Umbilical cord (tissue), 2 donors: Measurements from ENCODE around the gene KCNJ6. TPM values are rescaled to one million over a fixed set of nuclear protein-coding genes. Genes with fewer than 3 reads are reported as not detected.
"Not testable (repeated sequence)": the region's sequence is repeated elsewhere in the genome, so short reads cannot be mapped to it uniquely, and the experiment has no call there.

Source experiments
- DNase-seq: peaks from one replicate; pipeline ENCODE4 v3.0.0-alpha.2; 2015; ENCODE audit warnings: low spot score
- total RNA-seq: library from RNA; depleted of rRNA; stranded (reverse); fragments of >200 nt; gene quantifications from one replicate; pipeline ENCODE4 v1.2.3, GENCODE V29; 2014; ENCODE audit warnings: low replicate concordance; ENCODE audit not compliant: insufficient read depth

Gene KCNJ6
- total RNA-seq, 1 donor from 2014 or later = 1.4 TPM

- DNase-seq = no peak
Observed at GRCh38 chr21:37683396-37684114, 232.7 kb downstream of the KCNJ6 start.

- no peak for DNase-seq
Observed at GRCh38 chr21:37682966-37683365, 233.3 kb downstream of the KCNJ6 start.

GRCh38 chr21:37677006-37677405, 239.3 kb downstream of the KCNJ6 start:
- no peak for DNase-seq

- DNase-seq = peak; percentile 21
Observed at GRCh38 chr21:37675202-37675801, 241.0 kb downstream of the KCNJ6 start.

DNA sequence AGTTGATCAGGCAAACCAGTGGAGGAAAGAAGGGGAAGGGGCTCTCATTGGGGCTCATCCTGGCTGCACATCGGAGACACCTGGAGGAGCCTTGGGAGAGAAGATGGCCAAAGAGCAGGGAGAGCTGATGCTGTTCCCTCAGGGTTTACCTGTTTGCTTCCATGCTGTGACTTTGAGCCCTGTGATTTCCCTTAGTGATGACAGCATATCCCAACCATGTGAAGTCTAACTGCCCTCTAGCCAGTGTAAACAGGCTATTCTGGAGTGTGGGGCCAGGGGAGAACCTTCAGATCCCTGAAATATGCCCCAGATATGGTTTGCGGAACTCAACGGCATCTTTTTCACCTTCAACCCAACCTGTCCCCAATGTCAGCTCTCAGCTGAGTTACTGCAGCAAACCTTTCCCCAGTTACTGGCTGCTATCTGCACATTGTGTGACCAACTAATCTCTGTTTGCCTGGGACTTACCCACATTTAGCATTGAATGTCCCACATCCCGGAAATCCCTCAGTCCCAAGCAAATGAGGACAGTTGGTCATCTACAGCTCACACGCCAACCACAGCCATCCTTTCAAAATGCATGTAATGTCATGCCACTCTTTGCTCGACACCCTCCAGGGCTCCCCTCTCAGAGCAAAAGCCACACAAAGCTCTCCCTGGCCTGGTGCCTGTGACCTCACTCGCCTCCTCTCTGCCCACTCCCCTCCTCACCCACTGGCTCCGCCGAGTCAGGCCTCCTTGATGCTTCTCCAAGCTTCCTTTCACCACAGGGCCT, 242.3 kb downstream of the KCNJ6 start:
- DNase-seq = no peak

DNA sequence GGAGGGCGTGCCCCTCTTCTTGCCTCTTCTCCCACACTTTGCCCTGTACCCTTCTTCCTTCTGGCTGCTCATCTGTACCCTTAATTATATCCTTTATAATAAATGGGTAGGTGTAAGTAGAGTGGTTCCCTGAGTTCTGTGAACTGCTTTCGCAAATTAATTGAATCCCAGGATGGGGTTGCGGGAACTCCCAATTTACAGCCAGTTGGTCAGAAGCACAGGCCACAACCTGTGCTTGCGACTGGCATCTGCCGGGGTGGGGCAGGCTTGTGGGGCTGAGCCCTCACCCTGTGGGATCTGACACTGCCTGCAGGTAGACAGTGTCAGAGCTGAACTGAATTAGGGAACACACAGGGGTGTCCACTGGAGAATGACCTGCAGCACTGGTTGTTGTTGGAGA, 244.9 kb downstream of the KCNJ6 start:
- no peak for DNase-seq

GRCh38 chr21:37670883-37671282, 245.4 kb downstream of the KCNJ6 start:
- no peak for DNase-seq

GRCh38 chr21:37669249-37669648, 247.0 kb downstream of the KCNJ6 start:
- DNase-seq = no peak

- no peak for DNase-seq
Observed at GRCh38 chr21:37668462-37669239, 247.6 kb downstream of the KCNJ6 start.

GRCh38 chr21:37667380-37667779, 248.9 kb downstream of the KCNJ6 start:
- DNase-seq = no peak

- no peak for DNase-seq
Observed at GRCh38 chr21:37665230-37666024, 250.8 kb downstream of the KCNJ6 start.

DNA sequence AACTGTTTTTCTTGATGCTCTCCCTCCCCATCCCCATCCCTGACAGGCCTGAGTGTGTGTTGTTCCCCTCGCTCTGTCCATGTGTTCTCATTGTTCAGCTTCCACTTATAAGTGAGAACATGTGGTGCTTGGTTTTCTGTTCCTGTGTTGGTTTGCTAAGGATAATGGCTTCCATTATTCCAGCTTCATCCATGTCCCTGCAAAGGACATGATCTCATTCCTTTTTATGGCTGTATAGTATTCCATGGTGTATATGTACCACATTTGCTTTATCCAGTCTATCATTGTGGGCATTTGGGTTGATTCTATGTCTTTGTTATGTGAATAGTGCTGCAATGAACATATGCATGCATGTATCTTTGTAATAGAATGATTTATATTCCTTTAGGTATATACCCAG, 254.0 kb downstream of the KCNJ6 start:
- DNase-seq = not testable (repeated sequence)

DNA sequence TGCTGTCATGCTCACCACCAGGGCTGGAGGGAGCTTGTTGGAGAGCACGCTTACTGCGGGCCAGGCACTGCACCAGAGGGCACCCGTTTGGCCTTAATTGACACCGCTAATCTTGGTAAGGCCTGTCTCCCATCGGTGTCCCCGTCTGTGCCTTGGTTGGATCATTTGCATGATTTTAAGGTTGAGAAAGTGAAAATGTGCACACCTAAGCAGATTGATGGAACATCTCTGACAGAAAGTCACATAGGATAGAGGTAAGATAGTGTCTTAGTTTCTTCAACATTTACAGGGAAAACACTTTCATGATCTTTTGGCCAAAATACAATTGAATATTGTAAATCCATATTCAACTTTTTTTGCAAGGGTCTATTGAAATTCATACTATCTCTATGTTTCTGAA, 255.5 kb downstream of the KCNJ6 start:
- DNase-seq = no peak

GRCh38 chr21:37659874-37660273, 256.4 kb downstream of the KCNJ6 start:
- no peak for DNase-seq

DNA sequence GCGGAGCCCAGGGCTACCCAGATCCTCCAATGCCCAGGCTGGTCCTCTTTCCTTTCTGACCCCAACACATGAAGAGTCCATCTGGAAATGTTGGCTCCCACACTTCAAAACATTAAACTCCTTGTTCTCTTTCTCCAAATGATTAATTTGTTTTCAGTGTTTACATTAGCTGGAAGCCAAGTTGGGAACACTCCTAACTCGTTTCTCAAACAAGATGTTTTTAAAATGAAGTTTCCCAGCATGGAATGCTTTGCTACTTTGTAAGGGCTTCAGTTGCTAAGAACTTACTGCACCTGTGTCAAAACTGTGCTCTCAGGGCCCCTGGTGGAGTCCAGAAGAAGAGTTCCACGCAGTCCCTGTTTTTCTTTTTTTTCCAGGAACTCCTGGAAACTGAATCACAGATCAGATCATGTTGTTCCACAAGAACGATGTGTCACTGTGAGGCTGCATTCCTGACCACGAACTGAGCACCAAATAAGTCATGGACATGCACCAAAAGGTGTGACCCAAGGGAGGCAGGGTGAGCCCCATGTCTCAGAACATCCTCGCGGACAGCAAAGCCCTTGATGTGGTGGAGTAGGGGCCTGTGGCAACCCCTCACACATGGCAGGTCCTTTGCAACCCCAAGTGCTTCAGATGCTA, 257.3 kb downstream of the KCNJ6 start:
- peak; percentile 9 for DNase-seq

DNA sequence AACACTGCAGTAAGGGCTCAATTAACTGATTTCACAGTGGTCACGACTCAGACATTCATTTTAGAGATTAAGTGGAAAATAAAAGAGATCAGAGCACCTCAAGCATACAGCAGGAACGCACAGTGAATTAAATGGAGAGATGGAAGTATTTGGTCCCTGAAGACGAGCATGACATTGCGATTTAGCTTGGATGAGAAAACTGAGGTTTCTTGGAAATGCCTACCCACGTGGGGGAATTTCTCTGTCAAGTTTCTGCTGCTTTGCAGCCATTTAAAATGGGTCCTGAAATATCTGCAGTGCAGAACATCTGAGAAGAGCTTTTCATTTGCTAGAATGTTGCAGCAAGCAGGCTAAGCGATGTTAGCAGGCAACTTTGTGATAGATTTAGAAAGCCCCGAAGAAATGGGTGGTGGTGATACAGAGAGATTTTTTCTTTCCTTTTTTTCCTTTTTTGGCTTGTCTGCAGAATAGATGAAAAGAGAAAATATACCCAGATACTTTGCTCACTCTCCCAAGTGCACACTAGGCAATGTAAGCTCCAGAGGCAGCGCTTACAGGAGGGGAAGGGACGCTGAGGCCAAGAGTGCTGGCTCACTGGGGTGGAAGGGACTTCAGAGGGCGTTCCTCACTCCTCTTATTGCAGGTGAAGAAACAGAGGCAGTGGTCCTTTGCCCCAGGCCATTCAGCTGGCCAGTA, 258.0 kb downstream of the KCNJ6 start:
- no peak for DNase-seq

- DNase-seq = no peak
Observed at GRCh38 chr21:37656899-37657298, 259.4 kb downstream of the KCNJ6 start.

- no peak for DNase-seq
Observed at GRCh38 chr21:37655611-37656300, 260.5 kb downstream of the KCNJ6 start.

DNA sequence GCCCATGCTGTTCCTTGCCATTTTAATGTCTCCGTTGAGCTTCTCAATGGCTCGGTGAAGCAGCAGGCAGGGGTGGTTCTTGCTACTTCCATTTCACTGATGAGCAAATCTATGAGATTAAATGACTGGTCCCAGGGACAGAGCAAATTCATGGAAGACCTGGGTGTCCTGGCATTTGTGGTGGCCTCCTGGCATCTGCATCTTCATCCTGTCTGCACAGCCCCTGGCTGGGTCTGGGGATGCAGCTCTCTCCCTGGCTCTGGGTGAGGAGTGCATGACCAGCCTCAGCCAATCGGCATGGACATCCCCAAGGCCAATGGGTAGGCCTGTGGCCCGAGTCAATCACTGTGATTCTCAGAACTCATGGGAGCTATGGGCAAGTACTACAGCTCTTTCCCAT, 261.7 kb downstream of the KCNJ6 start:
- DNase-seq = no peak
